Lower leg skin (tissue), 4 donors: ENCODE measurements around the gene OLA1. TPM values are rescaled to one million over a fixed set of nuclear protein-coding genes. Genes with fewer than 3 reads are reported as not detected.
"Not testable (repeated sequence)": the region's sequence is repeated elsewhere in the genome, so short reads cannot be mapped to it uniquely, and the experiment has no call there.

Experiments used
- DNase-seq, 2 donors: peaks; one replicate each; pipeline ENCODE4 v3.0.0-alpha.2; 2019; ENCODE audit warnings: low spot score in 2 of 2
- H3K4me3 ChIP-seq: fragments of 200-600 bp; sonication (generic); 2 replicates; pipeline ENCODE4 v1.5.1; 2017; ENCODE audit warnings: mild to moderate bottlenecking, low read depth; ENCODE audit not compliant: poor library complexity, severe bottlenecking
- POLR2A ChIP-seq, 2 donors: fragments of 450-650 bp; IDR thresholded peaks; one replicate each; pipeline ENCODE4 v1.6.1; 2016 to 2017; ENCODE audit warnings: antibody characterized with exemption in 2 of 2, mild to moderate bottlenecking in 1 of 2, moderate library complexity in 1 of 2
- WGBS, 2 donors: methylation state at CpG; one replicate each; pipeline ENCODE4 v1.1.5; 2018; 5-methylcytosine and 5-hydroxymethylcytosine counted together
- intact Hi-C: fragments of 100-400 bp; cut with DNase I; formaldehyde crosslinking; loops from one replicate; pipeline ENCODE4 v1.15.0; 2023; ENCODE audit warnings: low total_unique reads
- total RNA-seq, 4 donors: library from RNA; depleted of rRNA; stranded (reverse); fragments of >200 nt; gene quantifications; one replicate each; pipeline ENCODE4 v1.1.0, GENCODE V29; 2016
- TF ChIP-seq, protein P1 (sequence below), 3 donors: fragments of 450-650 bp; IDR thresholded peaks; one replicate each; pipeline ENCODE4 v1.5.1; 2016; ENCODE audit warnings: antibody characterized with exemption in 3 of 3, mild to moderate bottlenecking in 3 of 3, moderate library complexity in 2 of 3

Gene OLA1
- total RNA-seq, 4 donors from 2014 or later = 49.6 to 73.5 (median 61.2) TPM

DNA sequence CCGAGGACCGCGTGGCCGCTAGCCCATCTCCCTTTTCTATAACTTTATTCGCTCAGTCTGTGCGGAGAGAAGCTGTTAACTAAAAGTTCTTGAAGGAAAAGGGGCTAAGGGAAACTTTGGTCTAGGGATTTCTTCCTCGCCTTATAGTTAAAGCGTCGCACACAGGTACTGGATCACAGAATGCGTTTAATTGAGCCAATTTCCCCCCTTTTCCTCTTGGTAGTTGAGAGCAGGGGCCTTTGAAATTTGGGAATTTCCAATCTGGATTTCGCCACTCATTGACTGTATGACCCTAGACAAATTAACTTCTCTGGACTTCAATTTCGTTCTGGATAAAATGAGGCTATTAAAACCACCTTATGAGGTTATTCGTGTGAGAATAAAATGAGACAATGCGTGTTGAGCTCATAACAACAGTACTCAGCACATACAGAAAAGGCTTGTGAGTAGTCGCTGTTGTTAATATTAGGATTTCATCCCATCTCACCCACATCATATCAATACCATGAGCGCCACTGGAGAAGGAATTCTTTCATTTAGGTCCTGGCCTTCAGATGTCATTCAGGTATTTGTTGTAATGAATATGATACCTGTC is 763 bp upstream of the OLA1 start:
- peak overlapping the region; percentile 34 for H3K4me3 ChIP-seq
- no peak for DNase-seq
- TF ChIP-seq, protein P1, sequence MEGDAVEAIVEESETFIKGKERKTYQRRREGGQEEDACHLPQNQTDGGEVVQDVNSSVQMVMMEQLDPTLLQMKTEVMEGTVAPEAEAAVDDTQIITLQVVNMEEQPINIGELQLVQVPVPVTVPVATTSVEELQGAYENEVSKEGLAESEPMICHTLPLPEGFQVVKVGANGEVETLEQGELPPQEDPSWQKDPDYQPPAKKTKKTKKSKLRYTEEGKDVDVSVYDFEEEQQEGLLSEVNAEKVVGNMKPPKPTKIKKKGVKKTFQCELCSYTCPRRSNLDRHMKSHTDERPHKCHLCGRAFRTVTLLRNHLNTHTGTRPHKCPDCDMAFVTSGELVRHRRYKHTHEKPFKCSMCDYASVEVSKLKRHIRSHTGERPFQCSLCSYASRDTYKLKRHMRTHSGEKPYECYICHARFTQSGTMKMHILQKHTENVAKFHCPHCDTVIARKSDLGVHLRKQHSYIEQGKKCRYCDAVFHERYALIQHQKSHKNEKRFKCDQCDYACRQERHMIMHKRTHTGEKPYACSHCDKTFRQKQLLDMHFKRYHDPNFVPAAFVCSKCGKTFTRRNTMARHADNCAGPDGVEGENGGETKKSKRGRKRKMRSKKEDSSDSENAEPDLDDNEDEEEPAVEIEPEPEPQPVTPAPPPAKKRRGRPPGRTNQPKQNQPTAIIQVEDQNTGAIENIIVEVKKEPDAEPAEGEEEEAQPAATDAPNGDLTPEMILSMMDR (IDR thresholded peaks at IDR 0.05) = no peak
- no peak for TF ChIP-seq POLR2A (IDR thresholded peaks at IDR 0.05)
- intact Hi-C loops = no loop called here
- 55 to 56% methylated on average over 16 of the region's 16 CpGs for WGBS, 2 donors

DNA sequence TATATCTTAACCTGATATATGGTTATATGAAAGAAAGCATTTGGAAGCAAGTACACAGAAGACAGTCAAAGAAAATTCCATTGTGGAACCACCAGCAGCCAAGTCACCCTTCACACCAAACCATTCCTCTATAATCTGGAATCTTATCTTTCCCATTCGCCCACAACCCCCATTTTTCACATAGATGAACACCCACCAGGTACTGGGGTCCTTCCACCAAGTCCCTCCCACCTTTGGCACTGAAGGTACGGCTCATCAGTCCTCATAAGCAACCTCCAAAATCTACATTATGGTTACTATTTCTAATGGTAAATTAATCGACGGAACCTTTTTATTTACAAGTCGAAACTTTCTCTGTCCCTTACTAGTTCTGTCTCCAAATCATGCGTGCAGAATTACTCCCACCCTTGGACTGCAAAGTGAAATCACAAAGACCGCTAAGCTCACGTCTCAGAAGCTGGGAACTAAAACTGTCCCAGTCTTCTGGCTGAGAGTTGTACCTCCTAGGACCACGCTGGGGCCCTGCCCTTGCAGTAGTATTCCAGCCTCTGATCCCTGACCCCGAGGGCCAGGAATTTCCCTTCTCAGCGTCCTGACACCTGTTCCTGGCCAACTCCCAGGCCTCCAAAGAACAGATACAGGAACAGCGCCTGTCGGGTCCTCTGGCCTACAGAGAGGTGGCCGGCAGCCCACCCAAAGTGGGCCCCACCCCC is 702 bp downstream of the OLA1 start:
- intact Hi-C loops = no loop called here
- DNase-seq = peak; percentile 15 to 85
- TF ChIP-seq POLR2A (IDR thresholded peaks at IDR 0.05) = no peak
- TF ChIP-seq, protein P1 (IDR thresholded peaks at IDR 0.05) = no peak
- 16 to 18% methylated on average over 11 to 14 of the region's 14 CpGs for WGBS, 2 donors
- peak overlapping the region; percentile 77 for H3K4me3 ChIP-seq

DNA sequence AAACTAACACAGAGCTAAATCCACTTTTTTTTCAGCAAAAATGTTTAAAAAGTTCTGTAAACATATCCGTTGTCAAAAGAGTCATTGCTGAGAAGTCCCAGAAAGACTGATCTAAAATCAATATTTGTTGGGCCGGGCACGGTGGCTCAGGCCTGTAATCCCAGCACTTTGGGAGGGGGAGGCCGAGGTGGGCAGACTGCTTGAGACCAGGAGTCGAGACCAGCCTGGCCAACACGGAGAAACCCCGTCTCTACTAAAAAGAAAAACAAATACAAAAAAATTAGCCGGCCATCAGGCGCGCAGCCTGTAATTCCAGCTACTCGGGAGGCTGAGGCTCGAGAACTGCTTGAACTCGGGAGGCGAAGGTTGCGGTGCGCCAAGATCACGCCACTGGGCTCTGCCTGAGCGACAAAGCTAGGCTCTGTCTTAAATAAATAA is 1.4 kb downstream of the OLA1 start:
- intact Hi-C loops = no loop called here
- TF ChIP-seq, protein P1 (IDR thresholded peaks at IDR 0.05) = no peak
- TF ChIP-seq POLR2A (IDR thresholded peaks at IDR 0.05) = no peak
- no peak for DNase-seq
- WGBS, 2 donors = 95 to 96% methylated on average over 18 of the region's 18 CpGs
- no peak overlapping the region for H3K4me3 ChIP-seq

DNA sequence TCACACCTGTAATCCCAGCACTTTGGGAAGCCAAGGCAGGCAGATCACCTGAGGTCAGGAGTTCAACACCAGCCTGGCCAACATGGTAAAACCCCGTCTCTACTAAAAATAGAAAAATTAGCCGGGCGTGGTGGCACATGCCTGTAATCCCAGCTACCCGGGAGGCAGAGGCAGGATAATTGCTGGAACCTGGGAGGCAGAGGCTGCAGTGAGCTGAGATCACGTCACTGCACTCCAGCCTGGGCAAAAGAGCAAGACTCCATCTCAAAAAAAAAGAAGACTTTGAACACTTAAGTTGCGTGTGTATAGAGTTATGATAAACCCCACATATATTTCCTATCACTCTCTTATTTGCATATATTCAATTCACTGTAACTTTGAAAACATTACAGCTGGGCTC is 2.7 kb downstream of the OLA1 start:
- DNase-seq, intact Hi-C loops, H3K4me3 ChIP-seq: not testable (repeated sequence)
- 66 to 81% methylated on average over 6 of the region's 6 CpGs for WGBS, 2 donors

DNA sequence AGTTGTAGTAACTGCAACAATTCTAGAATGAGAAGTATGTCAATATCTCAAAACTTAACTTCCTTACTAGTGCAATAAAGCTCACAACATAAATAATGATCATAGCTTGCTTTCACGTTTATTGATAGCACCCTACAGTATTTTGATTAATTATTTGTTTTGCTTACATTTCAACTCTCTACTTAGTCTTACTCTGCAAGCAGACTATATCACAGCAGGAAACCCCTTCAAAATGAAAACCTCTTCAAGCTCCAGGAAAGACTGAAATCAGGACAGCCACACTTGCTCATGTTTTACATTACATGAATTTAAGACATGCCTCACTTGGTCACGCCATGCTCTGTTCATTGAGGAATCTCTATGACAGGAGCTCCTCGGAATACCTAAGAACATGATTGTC is 3.3 kb downstream of the OLA1 start:
- WGBS, 2 donors = 92 to 97% methylated on average over 3 of the region's 3 CpGs
- intact Hi-C loops = no loop called here

DNA sequence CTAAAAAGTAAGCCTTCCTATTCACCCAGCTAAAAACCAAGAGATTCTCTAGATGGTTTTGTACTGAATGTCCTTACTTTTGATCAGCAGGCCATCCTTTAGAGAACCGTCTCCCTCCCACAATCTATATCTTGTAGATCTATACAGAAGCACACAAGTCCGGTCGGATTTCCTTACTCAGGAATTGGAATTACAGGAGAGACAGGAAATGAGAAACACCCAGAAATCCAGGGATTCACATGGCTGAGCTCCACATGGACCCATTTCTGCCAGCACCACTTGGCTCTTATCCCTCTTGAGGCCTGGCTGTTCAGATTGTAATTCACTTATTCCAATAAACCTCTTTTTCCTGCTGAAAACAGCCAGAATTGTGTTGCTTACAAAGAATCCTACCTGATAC is 4.5 kb downstream of the OLA1 start:
- DNase-seq = no peak
- 69 to 71% methylated on average over 3 of the region's 3 CpGs for WGBS, 2 donors
- intact Hi-C loops = no loop called here
- H3K4me3 ChIP-seq = no peak overlapping the region
- no peak for TF ChIP-seq POLR2A (IDR thresholded peaks at IDR 0.05)
- TF ChIP-seq, protein P1 (IDR thresholded peaks at IDR 0.05) = no peak

More for the DNA sequence above, 3.3 kb downstream of the OLA1 start:
- H3K4me3 ChIP-seq = no peak overlapping the region
- TF ChIP-seq POLR2A (IDR thresholded peaks at IDR 0.05) = no peak
- TF ChIP-seq, protein P1 (IDR thresholded peaks at IDR 0.05) = no peak
- no peak for DNase-seq
